ENCODE data around the gene OXA1L.
"Not testable (repeated sequence)": the region's sequence is repeated elsewhere in the genome, so short reads cannot be mapped to it uniquely, and the experiment has no call there.

Gene OXA1L

GRCh38 chr14:22798528-22798927 lies 32.0 kb downstream of the OXA1L start:
- no peak for DNase-seq (ENCODE audit: low read depth, low spot score)

- DNase-seq (ENCODE audit: low read depth, low spot score): no peak
These were observed 33.9 kb downstream of the OXA1L start for GRCh38 chr14:22800346-22800745.

- DNase-seq (ENCODE audit: low read depth, low spot score): no peak
These were observed 35.2 kb downstream of the OXA1L start for GRCh38 chr14:22801716-22802115.

GRCh38 chr14:22802860-22803686 lies 36.6 kb downstream of the OXA1L start:
- DNase-seq (ENCODE audit: low read depth, low spot score): no peak

GRCh38 chr14:22803687-22803974 lies 37.1 kb downstream of the OXA1L start:
- DNase-seq (ENCODE audit: low read depth, low spot score): no peak

GRCh38 chr14:22805235-22805634 lies 38.7 kb downstream of the OXA1L start:
- not testable (repeated sequence) for DNase-seq (ENCODE audit: low read depth, low spot score)

GRCh38 chr14:22807432-22808087 lies 41.1 kb downstream of the OXA1L start:
- no peak for DNase-seq (ENCODE audit: low read depth, low spot score)

- DNase-seq (ENCODE audit: low read depth, low spot score): no peak
These were observed 42.1 kb downstream of the OXA1L start for GRCh38 chr14:22808388-22809209.

GRCh38 chr14:22811722-22812121 lies 45.2 kb downstream of the OXA1L start:
- no peak for DNase-seq (ENCODE audit: low read depth, low spot score)

GRCh38 chr14:22812744-22813143 lies 46.3 kb downstream of the OXA1L start:
- DNase-seq (ENCODE audit: low read depth, low spot score): no peak

- DNase-seq (ENCODE audit: low read depth, low spot score): no peak
These were observed 46.7 kb downstream of the OXA1L start for GRCh38 chr14:22813145-22813544.

GRCh38 chr14:22814373-22814772 lies 47.9 kb downstream of the OXA1L start:
- DNase-seq (ENCODE audit: low read depth, low spot score): no peak

- no peak for DNase-seq (ENCODE audit: low read depth, low spot score)
These were observed 48.6 kb downstream of the OXA1L start, which contains the start of gene SLC7A7 for GRCh38 chr14:22814941-22815713. TSS of gene SLC7A7 (minus strand) at chr14:22815435. CDS start at chr14:22813398, 2,037 bp downstream.

- no peak for DNase-seq (ENCODE audit: low read depth, low spot score)
These were observed 52.9 kb downstream of the OXA1L start for GRCh38 chr14:22819151-22819988.

- no peak for DNase-seq (ENCODE audit: low read depth, low spot score)
These were observed 54.2 kb downstream of the OXA1L start for GRCh38 chr14:22820731-22821130.

GRCh38 chr14:22821193-22822015 lies 54.9 kb downstream of the OXA1L start:
- DNase-seq (ENCODE audit: low read depth, low spot score): no peak

- DNase-seq (ENCODE audit: low read depth, low spot score): no peak
These were observed 55.6 kb downstream of the OXA1L start for GRCh38 chr14:22822016-22822570.

Data from smooth muscle cell of the brain vasculature (primary cell).